OCI-LY3 (cell line): ENCODE measurements around the gene MYT1.

Experiments
- EZH2phosphoT487 ChIP-seq: fragments of 200-600 bp; shearing (Covaris generic); IDR thresholded peaks from 2 replicates; pipeline ENCODE4 v1.6.1; 2018; ENCODE audit warnings: antibody characterized with exemption, mixed run types, low read depth
- TF ChIP-seq, protein P1 (sequence below): fragments of 200-600, 300-600 bp; sonication (generic); IDR thresholded peaks from 2 replicates; pipeline ENCODE4 v1.5.1; 2014; ENCODE audit warnings: antibody characterized with exemption, low read length, low read depth

DNA sequence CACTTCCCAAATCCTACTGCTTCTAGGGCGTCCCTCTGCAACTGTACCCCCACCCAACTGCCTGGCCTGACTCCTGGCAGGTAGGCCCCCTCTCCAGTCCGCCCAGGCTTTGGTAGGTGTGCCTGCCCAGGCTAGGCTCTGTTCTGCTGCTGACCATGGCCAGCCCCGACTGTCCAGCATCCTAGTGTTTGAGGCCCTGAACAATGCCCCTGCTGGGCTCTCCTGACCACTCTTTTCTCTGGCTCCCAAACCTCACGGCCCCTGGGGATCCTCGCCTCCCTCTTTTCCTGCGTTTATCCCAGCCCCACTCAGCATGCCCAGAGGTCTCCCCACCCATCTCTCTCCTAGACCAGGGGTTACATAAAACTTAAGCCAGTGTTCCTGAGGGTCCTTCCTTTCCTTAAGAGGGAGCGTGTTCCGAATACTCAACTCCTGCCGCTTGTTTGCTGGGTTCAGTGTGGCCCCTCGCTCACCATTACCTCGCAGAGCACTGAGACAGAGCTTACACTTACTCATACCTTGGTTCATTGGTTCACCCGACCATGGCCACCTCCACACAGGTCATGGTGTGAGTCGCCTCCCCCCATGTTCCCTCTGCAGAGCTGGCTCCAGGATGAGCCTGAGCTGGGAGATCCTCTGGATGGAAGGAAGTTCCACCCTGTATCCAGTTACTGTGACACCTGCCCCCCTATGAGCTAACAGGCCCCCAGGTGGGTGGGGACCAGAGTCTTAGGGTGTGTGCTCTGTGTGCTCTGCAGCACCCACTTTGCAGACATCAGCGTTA lies 21.0 kb upstream of the MYT1 start:
- TF ChIP-seq, protein P1, sequence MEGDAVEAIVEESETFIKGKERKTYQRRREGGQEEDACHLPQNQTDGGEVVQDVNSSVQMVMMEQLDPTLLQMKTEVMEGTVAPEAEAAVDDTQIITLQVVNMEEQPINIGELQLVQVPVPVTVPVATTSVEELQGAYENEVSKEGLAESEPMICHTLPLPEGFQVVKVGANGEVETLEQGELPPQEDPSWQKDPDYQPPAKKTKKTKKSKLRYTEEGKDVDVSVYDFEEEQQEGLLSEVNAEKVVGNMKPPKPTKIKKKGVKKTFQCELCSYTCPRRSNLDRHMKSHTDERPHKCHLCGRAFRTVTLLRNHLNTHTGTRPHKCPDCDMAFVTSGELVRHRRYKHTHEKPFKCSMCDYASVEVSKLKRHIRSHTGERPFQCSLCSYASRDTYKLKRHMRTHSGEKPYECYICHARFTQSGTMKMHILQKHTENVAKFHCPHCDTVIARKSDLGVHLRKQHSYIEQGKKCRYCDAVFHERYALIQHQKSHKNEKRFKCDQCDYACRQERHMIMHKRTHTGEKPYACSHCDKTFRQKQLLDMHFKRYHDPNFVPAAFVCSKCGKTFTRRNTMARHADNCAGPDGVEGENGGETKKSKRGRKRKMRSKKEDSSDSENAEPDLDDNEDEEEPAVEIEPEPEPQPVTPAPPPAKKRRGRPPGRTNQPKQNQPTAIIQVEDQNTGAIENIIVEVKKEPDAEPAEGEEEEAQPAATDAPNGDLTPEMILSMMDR: no peak
- no peak for TF ChIP-seq EZH2phosphoT487
